DND-41 (cell line): ENCODE results near the gene MMP24OS.
A peak's percentile ranks its signal among the peaks of the same experiment; 100 is the strongest.

Source experiments
- ATAC-seq: fragments of 200-7000 bp; cut with Tn5 transposase; 3 replicates; pipeline ENCODE4 v1.9.1; 2021; ENCODE audit warnings: low read depth; ENCODE audit not compliant: insufficient read depth
- DNase-seq: peaks from one replicate; pipeline ENCODE4 v3.0.0-alpha.2; 2020
- H2AFZ ChIP-seq: 2 replicates; pipeline ENCODE4 v1.6.0; 2012; ENCODE audit warnings: low read depth, low read length
- H3K27ac ChIP-seq: 2 replicates; pipeline ENCODE4 v1.5.1; 2012; ENCODE audit warnings: low read length, inconsistent platforms
- H3K27me3 ChIP-seq: fragments of 200-600 bp; sonication (generic); 2 replicates; pipeline ENCODE4 v1.6.0; 2012; ENCODE audit warnings: low read length, mild to moderate bottlenecking, inconsistent platforms; ENCODE audit not compliant: insufficient read depth, poor library complexity
- H3K36me3 ChIP-seq: 2 replicates; pipeline ENCODE4 v1.5.1; 2012; ENCODE audit warnings: low read length, inconsistent platforms; ENCODE audit not compliant: insufficient read depth
- H3K4me1 ChIP-seq: 2 replicates; pipeline ENCODE4 v1.5.1; 2012; ENCODE audit warnings: mild to moderate bottlenecking, low read length; ENCODE audit not compliant: insufficient read depth
- H3K4me2 ChIP-seq: 2 replicates; pipeline ENCODE4 v1.6.0; 2012; ENCODE audit warnings: mild to moderate bottlenecking, moderate library complexity, low read length, inconsistent platforms; ENCODE audit not compliant: insufficient read depth
- H3K4me3 ChIP-seq, 2 experiments: fragments of 200-600 bp in 1 of 2; shearing (Covaris generic) in 1 of 2; 2 replicates each; pipeline ENCODE4 v1.5.1; 2012 to 2016; ENCODE audit warnings: inconsistent platforms in 2 of 2, low read length in 2 of 2, mild to moderate bottlenecking in 2 of 2, low read depth in 1 of 2, moderate library complexity in 1 of 2
- H3K79me2 ChIP-seq: 2 replicates; pipeline ENCODE4 v1.6.0; 2012; ENCODE audit warnings: low read length, inconsistent platforms; ENCODE audit not compliant: insufficient read depth
- H3K9ac ChIP-seq: 2 replicates; pipeline ENCODE4 v1.6.0; 2012; ENCODE audit warnings: low read depth, mild to moderate bottlenecking, inconsistent platforms, low read length, moderate library complexity
- H3K9me3 ChIP-seq: 2 replicates; pipeline ENCODE4 v1.5.1; 2012; ENCODE audit warnings: low read length, moderate library complexity, mild to moderate bottlenecking, inconsistent platforms; ENCODE audit not compliant: insufficient read depth, severe bottlenecking
- H4K20me1 ChIP-seq: 2 replicates; pipeline ENCODE4 v1.6.0; 2012; ENCODE audit warnings: low read length; ENCODE audit not compliant: insufficient read depth
- CTCF ChIP-seq: IDR thresholded peaks from 2 replicates; pipeline ENCODE4 v1.5.1; 2012; ENCODE audit warnings: borderline replicate concordance, low read length, moderate library complexity, mild to moderate bottlenecking; ENCODE audit not compliant: poor library complexity, severe bottlenecking; ENCODE audit errors: extremely low read depth
- EZH2 ChIP-seq: IDR thresholded peaks from 3 replicates; pipeline ENCODE4 v1.6.1; 2012; ENCODE audit warnings: borderline replicate concordance, low read depth, mild to moderate bottlenecking, moderate library complexity, low read length, inconsistent platforms; ENCODE audit not compliant: severe bottlenecking

Gene MMP24OS

GRCh38 chr20:35286077-35286898 lies 8.4 kb upstream of the MMP24OS start:
- H3K27ac ChIP-seq: no peak overlapping the region
- peaks cover 4% of the 10 kb centered on the region for H3K36me3 ChIP-seq
- H3K9ac ChIP-seq: no peak overlapping the region
- H3K4me1 ChIP-seq: peaks cover 22% of the 10 kb centered on the region
- ATAC-seq (no peak), DNase-seq (no peak)
- H3K27me3 ChIP-seq: peaks cover 10% of the 10 kb centered on the region
- H2AFZ ChIP-seq: 0 out of 2 replicates have a peak overlapping the region, but pooled peaks have one; percentile 20
- H3K4me2 ChIP-seq: no peak overlapping the region
- no peak overlapping the region for H3K4me3 ChIP-seq
- no peaks in the 10 kb centered on the region for H4K20me1 ChIP-seq
- peaks cover 20% of the 10 kb centered on the region for H3K79me2 ChIP-seq
- H3K9me3 ChIP-seq: no peaks in the 10 kb centered on the region
- TF ChIP-seq CTCF (no peak), EZH2 (no peak)

GRCh38 chr20:35285806-35286076 lies 7.8 kb upstream of the MMP24OS start:
- no peak for ATAC-seq
- Histone ChIP-seq H3K4me2 (no peak overlapping the region), H3K27ac (no peak overlapping the region)

GRCh38 chr20:35284992-35285805 lies 7.3 kb upstream of the MMP24OS start:
- Histone ChIP-seq H3K36me3 (peaks cover 10% of the 10 kb centered on the region), H4K20me1 (peaks cover 3% of the 10 kb centered on the region; the same call in 1 of the 2 replicates), H3K4me1 (peaks cover 22% of the 10 kb centered on the region), H3K27me3 (peaks cover 10% of the 10 kb centered on the region), H3K9ac (peak overlapping the region; percentile 77), H3K27ac (peak overlapping the region; percentile 55), H3K9me3 (no peaks in the 10 kb centered on the region), H3K79me2 (peaks cover 20% of the 10 kb centered on the region), H2AFZ (peak overlapping the region; percentile 82), H3K4me3 (peak overlapping the region; percentile 53 to 66; a peak in 3 of 4 replicates), H3K4me2 (peak overlapping the region; percentile 74)
- TF ChIP-seq CTCF (no peak), EZH2 (no peak)
- DNase-seq (no peak), ATAC-seq (no peak; the same call in 1 of the 3 replicates)

More at GRCh38 chr20:35285806-35286076, 7.8 kb upstream of the MMP24OS start:
- no peak for DNase-seq
- H3K9me3 ChIP-seq: no peaks in the 10 kb centered on the region
- no peak overlapping the region for H3K9ac ChIP-seq
- peaks cover 4% of the 10 kb centered on the region for H3K36me3 ChIP-seq
- no peaks in the 10 kb centered on the region for H4K20me1 ChIP-seq
- peaks cover 22% of the 10 kb centered on the region for H3K4me1 ChIP-seq
- peaks cover 20% of the 10 kb centered on the region for H3K79me2 ChIP-seq
- no peak overlapping the region for H3K4me3 ChIP-seq
- no peak for TF ChIP-seq CTCF
- TF ChIP-seq EZH2: no peak
- H2AFZ ChIP-seq: no peak overlapping the region
- peaks cover 10% of the 10 kb centered on the region for H3K27me3 ChIP-seq
